Spleen (tissue), 11 donors: Measurements from ENCODE around the gene SPG7. TPM values are rescaled to one million over a fixed set of nuclear protein-coding genes. Genes with fewer than 3 reads are reported as not detected.
"Not testable (repeated sequence)": the region's sequence is repeated elsewhere in the genome, so short reads cannot be mapped to it uniquely, and the experiment has no call there.

Experiments used
- DNase-seq: peaks from one replicate; pipeline ENCODE4 v3.0.0-alpha.2; 2020
- H3K27ac ChIP-seq, 8 donors: fragments of 200-600 bp; sonication (generic) in 7 of 8; 1 replicate in 4 of 8; 2 replicates in 4 of 8; pipeline versions ENCODE4 v1.5.0 to v1.8.0; 2016 to 2021; ENCODE audit warnings: inconsistent platforms in 4 of 8, mild to moderate bottlenecking in 4 of 8, moderate library complexity in 1 of 8
- H3K27me3 ChIP-seq, 7 donors: fragments of 200-600 bp; sonication (generic) in 6 of 7; replicated peaks in 1 of 7; 1 replicate in 4 of 7; 2 replicates in 3 of 7; pipeline versions ENCODE4 v1.5.0 to v1.8.0; 2016 to 2021; ENCODE audit warnings: inconsistent platforms in 3 of 7, mild to moderate bottlenecking in 1 of 7
- H3K36me3 ChIP-seq, 6 donors: fragments of 200-600 bp; sonication (generic) in 5 of 6; 1 replicate in 4 of 6; 2 replicates in 2 of 6; pipeline versions ENCODE4 v1.5.0 to v1.8.0; 2016 to 2021; ENCODE audit warnings: inconsistent platforms in 2 of 6
- H3K4me1 ChIP-seq, 6 donors: fragments of 200-600 bp; sonication (generic) in 5 of 6; 1 replicate in 3 of 6; 2 replicates in 3 of 6; pipeline versions ENCODE4 v1.5.0 to v1.8.0; 2016 to 2021; ENCODE audit warnings: inconsistent platforms in 3 of 6
- H3K4me3 ChIP-seq, 8 donors: fragments of 200-600 bp; sonication (generic) in 7 of 8; 1 replicate in 4 of 8; 2 replicates in 4 of 8; pipeline versions ENCODE4 v1.5.0 to v1.8.0; 2016 to 2021; ENCODE audit warnings: inconsistent platforms in 4 of 8, mild to moderate bottlenecking in 4 of 8, moderate library complexity in 2 of 8
- H3K9me3 ChIP-seq, 8 donors: fragments of 200-600 bp; sonication (generic) in 7 of 8; 1 replicate in 4 of 8; 2 replicates in 4 of 8; pipeline versions ENCODE4 v1.5.0 to v1.8.0; 2016 to 2021; ENCODE audit warnings: inconsistent platforms in 4 of 8
- POLR2A ChIP-seq, 3 donors: fragments of 450-650 bp; IDR thresholded peaks; one replicate each; pipeline ENCODE4 v1.5.1; 2017; ENCODE audit warnings: antibody characterized with exemption in 3 of 3, mild to moderate bottlenecking in 1 of 3
- POLR2AphosphoS5 ChIP-seq, 3 donors: sonication (generic); formaldehyde crosslinking; IDR thresholded peaks; one replicate each; pipeline ENCODE4 v1.5.1; 2017; ENCODE audit warnings: antibody characterized with exemption in 3 of 3
- WGBS, 5 donors: extraction: QIAGEN DNeasy Blood & Tissue Kit in 3 of 5; methylation state at CpG; one replicate each; pipeline versions ENCODE4 v1.1.5 to v1.1.7; 2013 to 2018; 5-methylcytosine and 5-hydroxymethylcytosine counted together
- intact Hi-C: fragments of 100-400 bp; cut with DNase I; formaldehyde crosslinking; loops from one replicate; pipeline ENCODE4 v1.15.0; 2023; ENCODE audit warnings: low total_unique reads
- polyA plus RNA-seq, 3 donors: library from polyadenylated mRNA; stranded (reverse); fragments of 200-250 nt; gene quantifications; one replicate each; pipeline ENCODE4 v1.2.1, GENCODE V29; 2013
- total RNA-seq, 7 donors: library from RNA; depleted of rRNA in 3 of 7; stranded (reverse); fragments of >200 nt in 3 of 7; fragmentation: NEBNext Ultra II Directional in 4 of 7; extraction: Animal tissue kit (Norgen Biotek cat#: 25700) in 4 of 7; gene quantifications; one replicate each; pipeline versions ENCODE4 v1.1.0 to v1.2.1, GENCODE V29; 2016 to 2021
- TF ChIP-seq, protein P1 (sequence below), 11 experiments: fragments of 200-600 bp in 7 of 11; fragments of 450-650 bp in 4 of 11; sonication (generic) in 4 of 11; IDR thresholded peaks in 8 of 11; conservative IDR thresholded peaks in 3 of 11; 1 replicate in 7 of 11; 2 replicates in 4 of 11; pipeline versions ENCODE4 v1.4.0 to v1.8.0; 2016 to 2021; ENCODE audit warnings: antibody characterized with exemption in 11 of 11, inconsistent platforms in 4 of 11, mild to moderate bottlenecking in 1 of 11
- donor health status: healthy with polysubstance abuse.
- donor health status: DM: no; HTN: no; CAD: no; lungs with moderate emphysema.
- donor health status: DM: no; HTN: no; CAD: no.
- donor health status: Bipolar disorder and iron deficiency.
- donor health status: healthy.
- donor health status: DM: no; HTN: no; CAD: no.
- donor health status: DM: yes; HTN: yes; CAD: no.

Gene SPG7
- total and polyA plus RNA-seq, 10 donors = 64.5 to 260 (median 144) TPM

- DNase-seq = no peak
- H3K27ac ChIP-seq = no peak overlapping the region
- WGBS, 5 donors = 65 to 72% (median 69%) methylated on average over 21 to 25 of the region's 25 CpGs
- TF ChIP-seq POLR2AphosphoS5 (IDR thresholded peaks at IDR 0.05) = no peak
- TF ChIP-seq POLR2A (IDR thresholded peaks at IDR 0.05) = no peak
- TF ChIP-seq, protein P1, sequence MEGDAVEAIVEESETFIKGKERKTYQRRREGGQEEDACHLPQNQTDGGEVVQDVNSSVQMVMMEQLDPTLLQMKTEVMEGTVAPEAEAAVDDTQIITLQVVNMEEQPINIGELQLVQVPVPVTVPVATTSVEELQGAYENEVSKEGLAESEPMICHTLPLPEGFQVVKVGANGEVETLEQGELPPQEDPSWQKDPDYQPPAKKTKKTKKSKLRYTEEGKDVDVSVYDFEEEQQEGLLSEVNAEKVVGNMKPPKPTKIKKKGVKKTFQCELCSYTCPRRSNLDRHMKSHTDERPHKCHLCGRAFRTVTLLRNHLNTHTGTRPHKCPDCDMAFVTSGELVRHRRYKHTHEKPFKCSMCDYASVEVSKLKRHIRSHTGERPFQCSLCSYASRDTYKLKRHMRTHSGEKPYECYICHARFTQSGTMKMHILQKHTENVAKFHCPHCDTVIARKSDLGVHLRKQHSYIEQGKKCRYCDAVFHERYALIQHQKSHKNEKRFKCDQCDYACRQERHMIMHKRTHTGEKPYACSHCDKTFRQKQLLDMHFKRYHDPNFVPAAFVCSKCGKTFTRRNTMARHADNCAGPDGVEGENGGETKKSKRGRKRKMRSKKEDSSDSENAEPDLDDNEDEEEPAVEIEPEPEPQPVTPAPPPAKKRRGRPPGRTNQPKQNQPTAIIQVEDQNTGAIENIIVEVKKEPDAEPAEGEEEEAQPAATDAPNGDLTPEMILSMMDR (IDR thresholded peaks at IDR 0.05 in 8 of 11, conservative IDR thresholded peaks at IDR 0.05 in 3 of 11) = no peak
- peaks cover 0 to 18% (median 8%) of the 10 kb centered on the region in 6 donors for H3K4me1 ChIP-seq
- no peak overlapping the region for H3K4me3 ChIP-seq
- H3K9me3 ChIP-seq = no peaks in the 10 kb centered on the region
- no peaks in the 10 kb centered on the region for H3K27me3 ChIP-seq
- intact Hi-C loops = no loop called here
- H3K36me3 ChIP-seq = no peaks in the 10 kb centered on the region
Measured at GRCh38 chr16:89584768-89585549, 76.8 kb downstream of the SPG7 start.

- Histone ChIP-seq H3K4me1 (peaks cover 0 to 18% (median 8%) of the 10 kb centered on the region in 6 donors), H3K9me3 (no peaks in the 10 kb centered on the region), H3K27me3 (no peaks in the 10 kb centered on the region), H3K27ac (no peak overlapping the region), H3K4me3 (no peak overlapping the region), H3K36me3 (no peaks in the 10 kb centered on the region)
- intact Hi-C loops = no loop called here
- no peak for DNase-seq
- TF ChIP-seq POLR2AphosphoS5 (IDR thresholded peaks at IDR 0.05) = no peak
- TF ChIP-seq, protein P1 (IDR thresholded peaks at IDR 0.05 in 8 of 11, conservative IDR thresholded peaks at IDR 0.05 in 3 of 11) = no peak
- TF ChIP-seq POLR2A (IDR thresholded peaks at IDR 0.05) = no peak
- 70 to 84% (median 79%) methylated on average over 6 to 7 of the region's 7 CpGs for WGBS, 5 donors
Measured at GRCh38 chr16:89586218-89586617, 78.0 kb downstream of the SPG7 start.

- no peak for DNase-seq
- 74 to 93% (median 78%) methylated on average over 3 to 22 of the region's 25 CpGs for WGBS, 5 donors
- no peaks in the 10 kb centered on the region for H3K36me3 ChIP-seq
- no peaks in the 10 kb centered on the region for H3K9me3 ChIP-seq
- TF ChIP-seq POLR2A (IDR thresholded peaks at IDR 0.05) = no peak
- H3K27me3 ChIP-seq = no peaks in the 10 kb centered on the region
- no peak overlapping the region for H3K27ac ChIP-seq
- intact Hi-C loops = no loop called here
- peaks cover 0 to 18% (median 7%) of the 10 kb centered on the region in 6 donors for H3K4me1 ChIP-seq
- no peak overlapping the region for H3K4me3 ChIP-seq
Measured at GRCh38 chr16:89586853-89587252, 78.7 kb downstream of the SPG7 start.

GRCh38 chr16:89587676-89588075, 79.5 kb downstream of the SPG7 start:
- DNase-seq, H3K4me3 ChIP-seq, H3K9me3 ChIP-seq, H3K36me3 ChIP-seq, H3K27ac ChIP-seq, intact Hi-C loops, H3K27me3 ChIP-seq: not testable (repeated sequence)
- peaks cover 0 to 13% (median under 1%) of the 10 kb centered on the region in 6 donors for H3K4me1 ChIP-seq
- WGBS, 5 donors = 95 to 99% (median 98%) methylated on average over 9 to 26 of the region's 36 CpGs

- TF ChIP-seq POLR2AphosphoS5 (IDR thresholded peaks at IDR 0.05) = no peak
- TF ChIP-seq POLR2A (IDR thresholded peaks at IDR 0.05) = no peak
- TF ChIP-seq, protein P1 (IDR thresholded peaks at IDR 0.05 in 8 of 11, conservative IDR thresholded peaks at IDR 0.05 in 3 of 11) = no peak
- H3K4me1 ChIP-seq = peaks cover 0 to 11% (median 0%) of the 10 kb centered on the region in 6 donors
- H3K9me3 ChIP-seq = no peaks in the 10 kb centered on the region
- H3K36me3 ChIP-seq = no peaks in the 10 kb centered on the region
- DNase-seq = no peak
- no peaks in the 10 kb centered on the region for H3K27me3 ChIP-seq
- H3K27ac ChIP-seq = no peak overlapping the region
- WGBS, 5 donors = 92 to 98% (median 95%) methylated on average over 23 to 26 of the region's 26 CpGs
- intact Hi-C loops = no loop called here
- no peak overlapping the region for H3K4me3 ChIP-seq
Measured at GRCh38 chr16:89588413-89589109, 80.4 kb downstream of the SPG7 start.
